GM12865 (cell line): Measurements from ENCODE around the gene MARCHF2.
"Not testable (repeated sequence)": the region's sequence is repeated elsewhere in the genome, so short reads cannot be mapped to it uniquely, and the experiment has no call there.

Experiments
- DNase-seq: peaks from one replicate; pipeline ENCODE4 v3.0.0; 2010; ENCODE audit warnings: low read depth
- H3K4me3 ChIP-seq: 2 replicates; pipeline ENCODE4 v1.5.1; 2011; ENCODE audit warnings: mild to moderate bottlenecking, low read depth, low read length, control low read depth
- TF ChIP-seq, protein P1 (sequence below): IDR thresholded peaks from 2 replicates; pipeline ENCODE4 v1.5.1; 2011; ENCODE audit warnings: low read length, control low read depth, low read depth, inconsistent platforms; ENCODE audit not compliant: insufficient read depth; ENCODE audit errors: missing control alignments

Gene MARCHF2

DNA sequence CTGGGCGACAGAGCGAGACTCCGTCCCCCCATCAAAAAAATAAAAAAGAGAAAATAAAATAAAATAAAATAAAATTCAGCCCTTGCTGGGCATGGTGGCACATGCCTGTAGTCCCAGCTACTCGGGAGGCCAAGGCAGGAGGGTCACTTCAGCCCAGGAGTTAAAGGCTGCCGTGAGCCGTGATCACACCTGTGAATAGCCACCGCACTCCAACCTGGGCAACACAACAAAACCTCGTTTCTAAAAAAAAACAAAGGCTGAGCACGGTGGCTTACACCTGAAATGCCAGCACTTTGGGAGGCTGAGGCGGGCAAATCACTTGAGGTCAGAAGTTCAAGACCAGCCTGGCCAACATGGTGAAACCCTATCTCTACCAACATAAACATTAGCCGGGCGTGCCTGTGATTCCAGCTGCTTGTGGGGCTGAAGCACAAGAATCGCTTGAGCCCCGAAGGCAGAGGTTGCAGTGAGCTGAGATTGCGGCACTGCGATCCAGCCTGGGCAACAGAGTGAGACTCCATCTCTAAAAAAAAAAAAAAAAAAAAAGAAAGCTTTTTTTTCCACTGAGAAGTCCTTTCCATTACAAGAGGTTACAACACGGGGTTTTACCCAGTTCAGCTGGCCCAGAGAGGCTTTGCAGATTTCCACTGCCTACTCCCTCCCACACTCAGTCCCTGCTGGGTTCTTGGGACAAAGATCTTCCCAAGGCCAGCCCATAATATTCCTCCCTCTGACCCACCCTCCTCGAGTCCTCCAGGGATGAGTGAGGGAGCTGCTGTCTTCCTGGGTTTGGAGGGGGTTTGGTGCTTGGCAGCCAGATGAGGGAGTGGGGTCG, 42.7 kb upstream of the MARCHF2 start:
- TF ChIP-seq, protein P1, sequence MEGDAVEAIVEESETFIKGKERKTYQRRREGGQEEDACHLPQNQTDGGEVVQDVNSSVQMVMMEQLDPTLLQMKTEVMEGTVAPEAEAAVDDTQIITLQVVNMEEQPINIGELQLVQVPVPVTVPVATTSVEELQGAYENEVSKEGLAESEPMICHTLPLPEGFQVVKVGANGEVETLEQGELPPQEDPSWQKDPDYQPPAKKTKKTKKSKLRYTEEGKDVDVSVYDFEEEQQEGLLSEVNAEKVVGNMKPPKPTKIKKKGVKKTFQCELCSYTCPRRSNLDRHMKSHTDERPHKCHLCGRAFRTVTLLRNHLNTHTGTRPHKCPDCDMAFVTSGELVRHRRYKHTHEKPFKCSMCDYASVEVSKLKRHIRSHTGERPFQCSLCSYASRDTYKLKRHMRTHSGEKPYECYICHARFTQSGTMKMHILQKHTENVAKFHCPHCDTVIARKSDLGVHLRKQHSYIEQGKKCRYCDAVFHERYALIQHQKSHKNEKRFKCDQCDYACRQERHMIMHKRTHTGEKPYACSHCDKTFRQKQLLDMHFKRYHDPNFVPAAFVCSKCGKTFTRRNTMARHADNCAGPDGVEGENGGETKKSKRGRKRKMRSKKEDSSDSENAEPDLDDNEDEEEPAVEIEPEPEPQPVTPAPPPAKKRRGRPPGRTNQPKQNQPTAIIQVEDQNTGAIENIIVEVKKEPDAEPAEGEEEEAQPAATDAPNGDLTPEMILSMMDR = no peak
- no peak for DNase-seq
- no peak overlapping the region for H3K4me3 ChIP-seq

DNA sequence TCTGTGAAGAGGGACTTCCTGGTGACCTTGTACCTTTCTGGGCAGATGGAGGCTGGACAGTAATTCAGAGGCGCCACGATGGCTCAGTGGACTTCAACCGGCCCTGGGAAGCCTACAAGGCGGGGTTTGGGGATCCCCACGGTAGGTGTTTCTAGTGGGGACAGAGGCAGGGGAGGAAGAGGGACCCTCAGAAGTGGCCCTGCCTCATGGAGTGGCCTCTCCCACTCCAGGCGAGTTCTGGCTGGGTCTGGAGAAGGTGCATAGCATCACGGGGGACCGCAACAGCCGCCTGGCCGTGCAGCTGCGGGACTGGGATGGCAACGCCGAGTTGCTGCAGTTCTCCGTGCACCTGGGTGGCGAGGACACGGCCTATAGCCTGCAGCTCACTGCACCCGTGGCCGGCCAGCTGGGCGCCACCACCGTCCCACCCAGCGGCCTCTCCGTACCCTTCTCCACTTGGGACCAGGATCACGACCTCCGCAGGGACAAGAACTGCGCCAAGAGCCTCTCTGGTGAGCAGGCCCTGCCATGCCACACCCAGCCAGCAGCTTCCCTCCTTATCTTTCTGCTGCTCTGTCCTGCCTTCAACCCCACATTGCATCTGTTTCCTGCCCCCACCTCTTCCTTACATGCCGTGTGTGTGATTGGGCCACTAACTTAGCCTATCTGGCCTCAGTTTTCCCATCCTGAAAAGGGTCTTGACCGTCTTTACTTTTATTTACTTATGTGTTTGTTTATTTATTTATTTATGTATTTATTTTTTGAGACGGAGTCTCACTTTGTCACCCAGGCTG, 41.9 kb upstream of the MARCHF2 start:
- no peak for DNase-seq
- no peak overlapping the region for H3K4me3 ChIP-seq
- TF ChIP-seq, protein P1 = no peak

DNA sequence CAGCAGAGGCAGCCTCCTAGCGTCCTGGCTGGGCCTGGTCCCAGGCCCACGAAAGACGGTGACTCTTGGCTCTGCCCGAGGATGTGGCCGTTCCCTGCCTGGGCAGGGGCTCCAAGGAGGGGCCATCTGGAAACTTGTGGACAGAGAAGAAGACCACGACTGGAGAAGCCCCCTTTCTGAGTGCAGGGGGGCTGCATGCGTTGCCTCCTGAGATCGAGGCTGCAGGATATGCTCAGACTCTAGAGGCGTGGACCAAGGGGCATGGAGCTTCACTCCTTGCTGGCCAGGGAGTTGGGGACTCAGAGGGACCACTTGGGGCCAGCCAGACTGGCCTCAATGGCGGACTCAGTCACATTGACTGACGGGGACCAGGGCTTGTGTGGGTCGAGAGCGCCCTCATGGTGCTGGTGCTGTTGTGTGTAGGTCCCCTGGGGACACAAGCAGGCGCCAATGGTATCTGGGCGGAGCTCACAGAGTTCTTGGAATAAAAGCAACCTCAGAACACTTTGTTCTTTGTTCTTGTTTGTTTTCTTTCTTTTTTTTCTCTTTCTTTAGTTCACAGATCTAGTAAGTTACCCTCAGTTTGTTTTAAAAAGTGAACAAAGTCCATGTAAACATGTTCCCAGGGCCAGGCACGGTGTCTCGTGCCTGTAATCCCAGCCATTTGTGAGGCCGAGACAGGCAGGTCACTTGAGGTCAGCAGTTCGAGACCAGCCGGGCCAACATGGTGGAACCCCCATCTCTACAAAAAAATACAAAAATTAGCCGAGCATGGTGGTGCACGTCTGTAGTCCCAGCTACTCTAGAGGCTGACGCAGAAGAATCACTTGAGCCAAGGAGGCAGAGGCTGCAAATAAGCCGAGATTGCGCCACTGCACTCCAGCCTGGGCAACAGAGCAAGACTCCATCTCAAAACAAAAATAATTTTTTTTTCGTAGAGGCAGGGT, 39.0 kb upstream of the MARCHF2 start:
- TF ChIP-seq, protein P1 = no peak

GRCh38 chr19:8375766-8376165, 37.3 kb upstream of the MARCHF2 start:
- H3K4me3 ChIP-seq, DNase-seq: not testable (repeated sequence)

More for the DNA sequence above, 39.0 kb upstream of the MARCHF2 start:
- DNase-seq = no peak
- H3K4me3 ChIP-seq = no peak overlapping the region

- H3K4me3 ChIP-seq, DNase-seq: not testable (repeated sequence)
Observed at GRCh38 chr19:8376373-8376974, 36.6 kb upstream of the MARCHF2 start.

GRCh38 chr19:8377598-8377997, 35.5 kb upstream of the MARCHF2 start:
- DNase-seq = no peak
- H3K4me3 ChIP-seq = no peak overlapping the region
- TF ChIP-seq, protein P1 = no peak

- not testable (repeated sequence) for H3K4me3 ChIP-seq, DNase-seq
Observed at GRCh38 chr19:8379156-8379891, 33.8 kb upstream of the MARCHF2 start.

- not testable (repeated sequence) for DNase-seq, H3K4me3 ChIP-seq
Observed at GRCh38 chr19:8384569-8384968, 28.5 kb upstream of the MARCHF2 start.

- not testable (repeated sequence) for DNase-seq, H3K4me3 ChIP-seq
Observed at GRCh38 chr19:8385103-8385502, 28.0 kb upstream of the MARCHF2 start.

DNA sequence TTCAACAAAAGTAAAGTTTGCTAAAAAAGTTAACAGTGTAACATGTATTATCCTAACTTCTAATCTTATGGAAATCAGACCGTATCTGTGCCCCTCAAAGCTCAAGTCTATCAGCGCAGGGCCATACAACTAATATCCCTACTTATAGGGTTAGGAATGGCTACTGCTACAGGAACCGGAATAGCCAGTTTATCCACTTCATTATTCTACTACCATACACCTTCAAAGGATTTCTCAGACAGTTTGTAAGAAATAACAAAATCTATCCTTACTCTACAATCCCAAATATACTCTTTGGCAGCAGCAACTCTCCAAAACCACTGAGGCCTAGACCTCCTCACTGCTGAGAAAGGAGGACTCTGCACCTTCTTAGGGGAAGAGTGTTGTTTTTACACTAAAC, 27.5 kb upstream of the MARCHF2 start:
- not testable (repeated sequence) for H3K4me3 ChIP-seq, DNase-seq

DNA sequence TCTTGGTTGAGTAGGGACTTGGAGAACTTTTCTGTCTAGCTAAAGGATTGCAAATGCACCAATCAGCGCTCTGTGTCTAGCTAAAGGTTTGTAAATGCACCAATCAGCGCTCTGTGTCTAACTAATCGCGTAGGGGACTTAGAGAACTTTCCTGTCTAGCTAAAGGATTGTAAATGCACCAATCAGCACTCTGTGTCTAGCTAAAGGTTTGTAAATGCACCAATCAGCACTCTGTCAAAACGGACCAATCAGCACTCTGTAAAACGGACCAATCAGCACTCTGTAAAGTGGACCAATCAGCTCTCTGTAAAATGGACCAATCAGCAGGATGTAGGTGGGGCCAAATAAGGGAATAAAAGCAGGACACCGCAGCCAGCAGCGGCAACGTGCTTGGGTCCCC, 26.7 kb upstream of the MARCHF2 start:
- not testable (repeated sequence) for H3K4me3 ChIP-seq, DNase-seq
